Thyroid gland (tissue), 4 donors: ENCODE results near the gene NGFR. TPM values are rescaled to one million over a fixed set of nuclear protein-coding genes. Genes with fewer than 3 reads are reported as not detected.
"Not testable (repeated sequence)": the region's sequence is repeated elsewhere in the genome, so short reads cannot be mapped to it uniquely, and the experiment has no call there.

ENCODE experiments used
- DNase-seq, 2 donors: peaks; one replicate each; pipeline ENCODE4 v3.0.0-alpha.2; 2019
- H3K27ac ChIP-seq, 3 donors: fragments of 200-600 bp; sonication (generic); 1 replicate in 2 of 3; 2 replicates in 1 of 3; pipeline ENCODE4 v1.5.1; 2016 to 2019; ENCODE audit warnings: mild to moderate bottlenecking in 1 of 3, moderate library complexity in 1 of 3
- H3K27me3 ChIP-seq: fragments of 200-600 bp; sonication (generic); one replicate; pipeline ENCODE4 v1.5.1; 2019
- H3K36me3 ChIP-seq, 2 donors: fragments of 200-600 bp; sonication (generic); one replicate each; pipeline ENCODE4 v1.5.1; 2016 to 2019
- H3K4me1 ChIP-seq, 2 donors: fragments of 200-600 bp; sonication (generic); one replicate each; pipeline ENCODE4 v1.5.1; 2017 to 2019
- H3K4me3 ChIP-seq, 3 donors: fragments of 200-600 bp; sonication (generic); replicated peaks in 1 of 3; 1 replicate in 2 of 3; 2 replicates in 1 of 3; pipeline ENCODE4 v1.5.1; 2016; ENCODE audit warnings: mild to moderate bottlenecking in 1 of 3
- H3K9me3 ChIP-seq: fragments of 200-600 bp; sonication (generic); one replicate; pipeline ENCODE4 v1.5.1; 2017
- POLR2A ChIP-seq, 2 donors: fragments of 450-650 bp; IDR thresholded peaks; one replicate each; pipeline ENCODE4 v1.6.1; 2017; ENCODE audit warnings: antibody characterized with exemption in 2 of 2, mild to moderate bottlenecking in 2 of 2, moderate library complexity in 1 of 2
- WGBS, 2 donors: methylation state at CpG; one replicate each; pipeline ENCODE4 v1.1.5; 2017; 5-methylcytosine and 5-hydroxymethylcytosine counted together
- intact Hi-C: fragments of 100-400 bp; cut with DNase I; formaldehyde crosslinking; loops from one replicate; pipeline ENCODE4 v1.15.1; 2023
- total RNA-seq, 4 donors: library from RNA; depleted of rRNA; stranded (reverse); fragments of >200 nt; gene quantifications; one replicate each; pipeline ENCODE4 v1.2.3, GENCODE V29; 2016
- TF ChIP-seq, protein P1 (sequence below), 6 experiments: fragments of 200-600 bp in 3 of 6; fragments of 450-650 bp in 3 of 6; sonication (generic) in 3 of 6; IDR thresholded peaks; one replicate each; pipeline ENCODE4 v1.5.1; 2016 to 2019; ENCODE audit warnings: antibody characterized with exemption in 6 of 6, mild to moderate bottlenecking in 2 of 6, inconsistent platforms in 1 of 6, moderate library complexity in 1 of 6

NGFR gene
- total RNA-seq, 4 donors from 2014 or later: 14.5 to 34.0 (median 21.1) TPM

DNA sequence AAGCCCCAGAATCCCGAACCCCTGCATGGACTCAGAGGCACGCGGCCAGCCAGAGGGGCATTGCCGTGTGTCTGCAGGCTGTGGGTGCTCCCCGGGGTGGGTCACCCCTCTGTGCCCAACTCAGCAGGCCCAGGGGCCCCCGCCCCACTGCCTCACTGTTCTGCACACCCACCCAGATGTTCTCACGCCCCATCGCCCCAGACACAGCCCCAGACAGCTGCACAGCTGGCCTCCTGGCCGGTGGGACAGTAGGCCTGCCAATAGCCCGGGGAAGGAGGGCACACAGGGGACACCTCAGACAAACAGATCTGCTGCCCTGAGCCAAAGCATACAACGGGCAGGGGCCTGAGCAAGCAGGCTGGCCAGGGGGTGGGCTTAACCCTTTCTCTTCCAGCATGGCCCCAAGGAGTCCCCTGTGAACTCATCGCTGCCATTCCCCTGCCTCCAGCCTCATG, 53.0 kb downstream of the NGFR start:
- no peak overlapping the region for H3K27ac ChIP-seq
- 70 to 72% methylated on average over 8 to 11 of the region's 12 CpGs for WGBS, 2 donors
- H3K9me3 ChIP-seq: no peaks in the 10 kb centered on the region
- H3K4me3 ChIP-seq: no peak overlapping the region
- H3K36me3 ChIP-seq: no peaks in the 10 kb centered on the region
- intact Hi-C loops: no loop called here
- DNase-seq: no peak
- no peaks in the 10 kb centered on the region for H3K27me3 ChIP-seq
- no peak for TF ChIP-seq POLR2A (IDR thresholded peaks at IDR 0.05)
- TF ChIP-seq, protein P1, sequence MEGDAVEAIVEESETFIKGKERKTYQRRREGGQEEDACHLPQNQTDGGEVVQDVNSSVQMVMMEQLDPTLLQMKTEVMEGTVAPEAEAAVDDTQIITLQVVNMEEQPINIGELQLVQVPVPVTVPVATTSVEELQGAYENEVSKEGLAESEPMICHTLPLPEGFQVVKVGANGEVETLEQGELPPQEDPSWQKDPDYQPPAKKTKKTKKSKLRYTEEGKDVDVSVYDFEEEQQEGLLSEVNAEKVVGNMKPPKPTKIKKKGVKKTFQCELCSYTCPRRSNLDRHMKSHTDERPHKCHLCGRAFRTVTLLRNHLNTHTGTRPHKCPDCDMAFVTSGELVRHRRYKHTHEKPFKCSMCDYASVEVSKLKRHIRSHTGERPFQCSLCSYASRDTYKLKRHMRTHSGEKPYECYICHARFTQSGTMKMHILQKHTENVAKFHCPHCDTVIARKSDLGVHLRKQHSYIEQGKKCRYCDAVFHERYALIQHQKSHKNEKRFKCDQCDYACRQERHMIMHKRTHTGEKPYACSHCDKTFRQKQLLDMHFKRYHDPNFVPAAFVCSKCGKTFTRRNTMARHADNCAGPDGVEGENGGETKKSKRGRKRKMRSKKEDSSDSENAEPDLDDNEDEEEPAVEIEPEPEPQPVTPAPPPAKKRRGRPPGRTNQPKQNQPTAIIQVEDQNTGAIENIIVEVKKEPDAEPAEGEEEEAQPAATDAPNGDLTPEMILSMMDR (IDR thresholded peaks at IDR 0.05): no peak
- H3K4me1 ChIP-seq: no peaks in the 10 kb centered on the region

DNA sequence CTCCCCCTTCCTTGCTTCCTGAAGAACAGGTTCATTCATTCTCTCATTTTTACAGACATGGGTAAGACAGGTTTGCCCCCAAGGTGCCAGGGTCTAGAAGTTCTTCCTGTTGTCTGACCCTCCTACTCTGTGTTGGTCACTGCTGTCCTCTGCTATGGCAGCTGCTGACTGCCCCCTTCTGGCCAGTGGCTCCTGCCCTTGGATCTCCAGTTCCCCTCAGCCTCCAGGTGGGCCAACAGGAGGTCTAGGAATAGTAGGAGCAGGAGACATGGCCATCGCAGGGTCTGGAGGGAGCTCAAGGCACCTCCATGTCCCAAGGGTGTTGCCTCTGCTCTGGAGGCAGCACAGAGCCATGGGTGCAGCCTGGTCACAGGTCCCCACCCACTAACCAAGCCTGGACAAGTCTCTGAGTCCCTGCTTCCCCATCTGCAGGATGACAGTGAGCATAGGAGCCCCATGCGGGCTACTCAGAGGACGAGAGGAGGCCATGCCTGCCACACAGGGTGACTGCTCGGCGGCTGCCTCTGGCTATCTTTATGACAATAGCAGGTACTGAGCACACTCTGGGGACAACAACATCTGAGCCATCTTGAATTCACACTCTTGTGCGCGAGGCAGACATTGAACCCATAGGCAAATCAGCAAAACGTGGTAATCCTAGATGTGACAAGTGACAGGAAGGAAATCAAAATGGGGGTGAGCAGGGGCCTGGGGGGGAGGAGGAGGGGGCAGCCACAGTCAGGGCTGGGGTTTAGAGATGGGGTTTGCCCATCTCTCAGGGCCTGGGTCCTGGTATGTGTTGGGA, 53.6 kb downstream of the NGFR start:
- no peaks in the 10 kb centered on the region for H3K36me3 ChIP-seq
- intact Hi-C loops: no loop called here
- no peak overlapping the region for H3K27ac ChIP-seq
- no peak overlapping the region for H3K4me3 ChIP-seq
- no peaks in the 10 kb centered on the region for H3K27me3 ChIP-seq
- TF ChIP-seq POLR2A (IDR thresholded peaks at IDR 0.05): no peak
- TF ChIP-seq, protein P1 (IDR thresholded peaks at IDR 0.05): peak in 2 of 6 experiments; percentile 14 to 22
- H3K4me1 ChIP-seq: no peaks in the 10 kb centered on the region
- peak in 1 of 2 donors; percentile 13 for DNase-seq
- WGBS, 2 donors: 80 to 82% methylated on average over 7 of the region's 8 CpGs
- no peaks in the 10 kb centered on the region for H3K9me3 ChIP-seq

DNA sequence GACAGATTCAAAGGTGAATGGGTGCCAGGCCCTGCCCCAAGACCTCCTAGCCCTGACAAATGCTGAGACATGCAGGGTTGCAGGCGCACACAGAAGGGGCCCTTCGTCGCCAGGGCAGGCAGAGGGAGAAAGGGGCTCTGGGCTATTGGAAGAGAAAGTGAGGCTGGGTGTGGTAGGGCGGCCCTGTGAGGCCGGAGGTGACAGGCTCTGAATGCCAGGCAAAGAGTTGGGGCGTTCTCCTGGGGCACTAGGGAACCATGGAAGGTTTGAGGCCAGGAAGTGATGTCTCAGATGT, 54.2 kb downstream of the NGFR start:
- H3K27ac ChIP-seq: no peak overlapping the region
- H3K36me3 ChIP-seq: no peaks in the 10 kb centered on the region
- TF ChIP-seq POLR2A (IDR thresholded peaks at IDR 0.05): no peak
- TF ChIP-seq, protein P1 (IDR thresholded peaks at IDR 0.05): no peak
- H3K4me3 ChIP-seq: no peak overlapping the region
- intact Hi-C loops: no loop called here
- no peaks in the 10 kb centered on the region for H3K27me3 ChIP-seq
- DNase-seq: no peak
- H3K4me1 ChIP-seq: no peaks in the 10 kb centered on the region
- no peaks in the 10 kb centered on the region for H3K9me3 ChIP-seq
- 98 to 100% methylated on average over 6 of the region's 6 CpGs for WGBS, 2 donors

DNA sequence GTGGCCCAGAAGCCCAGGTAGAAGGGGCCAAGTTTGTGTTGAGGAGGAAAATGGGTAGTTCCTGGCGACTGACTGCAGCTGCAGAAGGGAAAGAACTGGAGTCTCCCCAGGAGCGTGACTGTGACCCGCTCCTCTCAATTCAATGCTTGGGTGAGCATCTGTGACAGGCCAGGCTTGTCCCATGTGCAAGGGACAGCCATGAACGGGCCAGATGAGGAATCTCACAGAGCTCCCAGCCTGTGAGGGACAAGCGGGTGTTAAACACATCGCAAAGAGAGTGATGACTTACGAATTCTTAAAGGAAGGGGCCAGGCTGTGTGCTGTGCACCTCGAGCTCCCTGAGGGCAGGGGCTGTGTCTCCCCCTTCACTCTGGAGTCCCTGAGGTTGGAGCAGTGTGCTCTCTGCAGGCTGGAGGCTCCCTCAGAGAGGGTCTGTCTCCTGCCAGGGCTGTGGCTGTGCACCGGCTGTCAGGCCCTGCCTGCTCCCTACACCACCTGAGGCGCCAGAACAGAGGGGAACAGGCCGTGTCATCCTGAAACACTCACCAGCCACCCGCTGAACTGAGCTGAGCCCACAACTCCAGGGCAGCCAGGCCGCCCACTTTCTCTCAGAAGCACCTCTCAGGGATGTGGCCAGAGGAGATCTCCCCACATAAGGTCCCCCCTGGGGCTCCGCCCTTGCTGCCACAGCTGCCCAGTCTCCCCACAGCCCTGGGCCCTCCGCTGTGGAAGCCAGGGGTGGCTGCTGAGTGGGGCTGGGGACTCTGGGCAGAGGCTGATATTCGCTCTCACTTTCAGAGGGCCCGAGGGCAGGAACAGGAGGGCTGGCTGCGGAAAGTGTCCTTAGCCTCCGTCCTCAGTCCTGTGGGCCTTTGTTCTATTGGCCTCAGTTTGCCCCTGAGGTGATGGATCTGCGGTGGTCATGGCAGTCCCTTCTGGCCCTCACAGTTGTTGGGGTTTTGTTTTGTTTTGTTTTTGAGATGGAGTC, 54.9 kb downstream of the NGFR start:
- WGBS, 2 donors: 78 to 86% methylated on average over 17 to 18 of the region's 20 CpGs
- Histone ChIP-seq H3K36me3 (no peaks in the 10 kb centered on the region), H3K4me1 (peaks cover 2 to 5% of the 10 kb centered on the region in 2 donors), H3K27ac (no peak overlapping the region), H3K27me3 (no peaks in the 10 kb centered on the region), H3K4me3 (no peak overlapping the region), H3K9me3 (no peaks in the 10 kb centered on the region)
- TF ChIP-seq POLR2A (IDR thresholded peaks at IDR 0.05): no peak
- TF ChIP-seq, protein P1 (IDR thresholded peaks at IDR 0.05): no peak
- intact Hi-C loops: loop anchor here (5.0 to 10.0 kb wide), 2 partner anchors 113 to 235 kb away; no protein-coding TSS in a partner anchor
- peak; percentile 19 to 49 for DNase-seq

DNA sequence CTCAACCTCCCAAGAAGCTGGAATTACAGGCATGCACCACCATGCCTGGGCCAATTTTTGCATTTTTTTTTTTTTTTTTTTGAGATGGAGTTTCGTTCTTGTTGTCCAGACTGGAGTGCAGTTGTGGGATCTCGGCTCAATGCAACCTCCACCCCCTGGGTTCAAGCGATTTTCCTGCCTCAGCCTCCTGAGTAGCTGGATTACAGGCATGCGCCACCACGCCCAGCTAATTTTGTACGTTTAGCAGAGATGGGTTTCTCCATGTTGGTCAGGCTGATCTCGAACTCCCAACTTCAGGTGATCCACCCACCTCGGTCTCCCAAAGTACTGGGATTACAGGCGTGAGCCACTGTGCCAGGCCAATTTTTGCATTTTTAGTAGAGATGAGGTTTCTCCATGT, 55.7 kb downstream of the NGFR start:
- H3K27ac ChIP-seq, H3K4me3 ChIP-seq, H3K9me3 ChIP-seq, DNase-seq, H3K27me3 ChIP-seq, H3K36me3 ChIP-seq: not testable (repeated sequence)
- intact Hi-C loops: loop anchor here (5.0 to 10.0 kb wide), 2 partner anchors 113 to 236 kb away; no protein-coding TSS in a partner anchor
- H3K4me1 ChIP-seq: peaks cover 9 to 13% of the 10 kb centered on the region in 2 donors
- 92 to 97% methylated on average over 9 of the region's 9 CpGs for WGBS, 2 donors
